Measurements from ENCODE around the gene PBOV1. TPM values are rescaled to one million over a fixed set of nuclear protein-coding genes. Genes with fewer than 3 reads are reported as not detected.

PBOV1 gene
- total RNA-seq, 4 donors from 2014 or later: not detected

GRCh38 chr6:138245751-138246150 is 27.5 kb upstream of the PBOV1 start:
- H3K27ac ChIP-seq: no peak overlapping the region
- no peaks in the 10 kb centered on the region for H3K9me3 ChIP-seq
- intact Hi-C loops (cut with DNase I): no loop called here
- H3K27me3 ChIP-seq: no peaks in the 10 kb centered on the region
- no peaks in the 10 kb centered on the region for H3K36me3 ChIP-seq
- DNase-seq: no peak
- H3K4me1 ChIP-seq: no peaks in the 10 kb centered on the region
- H3K4me3 ChIP-seq (replicated peaks in 1 of 3): no peak overlapping the region
- 85 to 89% methylated on average over 3 of the region's 3 CpGs for WGBS, 2 donors
- TF ChIP-seq, protein P1, sequence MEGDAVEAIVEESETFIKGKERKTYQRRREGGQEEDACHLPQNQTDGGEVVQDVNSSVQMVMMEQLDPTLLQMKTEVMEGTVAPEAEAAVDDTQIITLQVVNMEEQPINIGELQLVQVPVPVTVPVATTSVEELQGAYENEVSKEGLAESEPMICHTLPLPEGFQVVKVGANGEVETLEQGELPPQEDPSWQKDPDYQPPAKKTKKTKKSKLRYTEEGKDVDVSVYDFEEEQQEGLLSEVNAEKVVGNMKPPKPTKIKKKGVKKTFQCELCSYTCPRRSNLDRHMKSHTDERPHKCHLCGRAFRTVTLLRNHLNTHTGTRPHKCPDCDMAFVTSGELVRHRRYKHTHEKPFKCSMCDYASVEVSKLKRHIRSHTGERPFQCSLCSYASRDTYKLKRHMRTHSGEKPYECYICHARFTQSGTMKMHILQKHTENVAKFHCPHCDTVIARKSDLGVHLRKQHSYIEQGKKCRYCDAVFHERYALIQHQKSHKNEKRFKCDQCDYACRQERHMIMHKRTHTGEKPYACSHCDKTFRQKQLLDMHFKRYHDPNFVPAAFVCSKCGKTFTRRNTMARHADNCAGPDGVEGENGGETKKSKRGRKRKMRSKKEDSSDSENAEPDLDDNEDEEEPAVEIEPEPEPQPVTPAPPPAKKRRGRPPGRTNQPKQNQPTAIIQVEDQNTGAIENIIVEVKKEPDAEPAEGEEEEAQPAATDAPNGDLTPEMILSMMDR (IDR thresholded peaks at IDR 0.05): no peak
- no peak for TF ChIP-seq POLR2A (IDR thresholded peaks at IDR 0.05)

- DNase-seq: no peak
- intact Hi-C loops (cut with DNase I): no loop called here
- Histone ChIP-seq H3K27me3 (no peaks in the 10 kb centered on the region), H3K27ac (no peak overlapping the region), H3K36me3 (no peaks in the 10 kb centered on the region), H3K4me3 (replicated peaks in 1 of 3) (no peak overlapping the region), H3K9me3 (no peaks in the 10 kb centered on the region), H3K4me1 (no peaks in the 10 kb centered on the region)
- 95 to 96% methylated on average over 4 of the region's 4 CpGs for WGBS, 2 donors
- TF ChIP-seq, protein P1 (IDR thresholded peaks at IDR 0.05): no peak
- TF ChIP-seq POLR2A (IDR thresholded peaks at IDR 0.05): no peak
Observed at GRCh38 chr6:138242987-138243592, 24.8 kb upstream of the PBOV1 start.

DNA sequence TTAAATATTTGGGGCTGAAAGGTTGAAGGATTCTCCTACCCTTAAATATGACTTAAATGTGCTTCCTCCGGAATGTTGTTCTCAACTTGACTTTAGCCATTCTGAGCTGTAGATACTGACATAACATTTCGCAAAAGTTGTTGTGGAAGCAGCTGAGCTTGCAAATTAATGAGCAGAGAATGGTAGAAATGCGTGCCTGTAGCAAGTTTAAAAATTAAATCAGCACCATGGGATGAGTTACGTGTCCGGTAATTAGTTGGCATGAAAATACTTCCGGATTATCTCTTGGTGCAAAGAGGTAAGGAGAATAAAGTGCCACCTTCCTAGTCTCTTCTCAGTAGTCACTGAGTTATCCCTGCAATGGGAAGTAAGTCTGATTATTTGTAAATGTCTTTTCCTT is 23.6 kb upstream of the PBOV1 start:
- TF ChIP-seq, protein P1 (IDR thresholded peaks at IDR 0.05): no peak
- no peak for TF ChIP-seq POLR2A (IDR thresholded peaks at IDR 0.05)
- Histone ChIP-seq H3K9me3 (no peaks in the 10 kb centered on the region), H3K4me3 (replicated peaks in 1 of 3) (no peak overlapping the region), H3K27ac (no peak overlapping the region), H3K27me3 (no peaks in the 10 kb centered on the region), H3K36me3 (no peaks in the 10 kb centered on the region), H3K4me1 (no peaks in the 10 kb centered on the region)
- DNase-seq: no peak
- WGBS, 2 donors: 93 to 97% methylated on average over 6 of the region's 6 CpGs
- intact Hi-C loops (cut with DNase I): no loop called here

DNA sequence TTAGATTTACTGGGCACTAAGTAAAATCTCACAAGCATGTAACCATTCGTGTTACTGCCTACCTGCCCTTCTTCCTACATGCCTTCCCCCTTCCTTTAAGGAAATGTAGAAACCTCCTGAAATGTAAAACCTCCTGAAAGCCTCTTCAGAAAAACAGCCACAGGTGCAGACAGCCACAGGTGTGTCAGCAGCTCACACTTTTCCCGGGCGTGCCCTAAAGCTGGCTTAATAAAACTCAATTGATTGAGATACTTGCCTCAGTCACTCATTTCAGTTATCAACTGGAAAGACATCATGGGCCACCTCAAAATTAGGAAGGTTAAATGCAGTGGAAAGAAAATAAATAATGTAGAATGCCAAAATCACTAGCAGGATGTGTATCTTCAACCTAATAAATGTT is 23.1 kb upstream of the PBOV1 start:
- TF ChIP-seq, protein P1 (IDR thresholded peaks at IDR 0.05): no peak
- no peak for TF ChIP-seq POLR2A (IDR thresholded peaks at IDR 0.05)
- intact Hi-C loops (cut with DNase I): no loop called here
- DNase-seq: no peak
- Histone ChIP-seq H3K27me3 (no peaks in the 10 kb centered on the region), H3K4me3 (replicated peaks in 1 of 3) (no peak overlapping the region), H3K36me3 (no peaks in the 10 kb centered on the region), H3K9me3 (no peaks in the 10 kb centered on the region), H3K4me1 (no peaks in the 10 kb centered on the region), H3K27ac (no peak overlapping the region)
- 85% methylated on average over 3 of the region's 3 CpGs for WGBS, 2 donors

DNA sequence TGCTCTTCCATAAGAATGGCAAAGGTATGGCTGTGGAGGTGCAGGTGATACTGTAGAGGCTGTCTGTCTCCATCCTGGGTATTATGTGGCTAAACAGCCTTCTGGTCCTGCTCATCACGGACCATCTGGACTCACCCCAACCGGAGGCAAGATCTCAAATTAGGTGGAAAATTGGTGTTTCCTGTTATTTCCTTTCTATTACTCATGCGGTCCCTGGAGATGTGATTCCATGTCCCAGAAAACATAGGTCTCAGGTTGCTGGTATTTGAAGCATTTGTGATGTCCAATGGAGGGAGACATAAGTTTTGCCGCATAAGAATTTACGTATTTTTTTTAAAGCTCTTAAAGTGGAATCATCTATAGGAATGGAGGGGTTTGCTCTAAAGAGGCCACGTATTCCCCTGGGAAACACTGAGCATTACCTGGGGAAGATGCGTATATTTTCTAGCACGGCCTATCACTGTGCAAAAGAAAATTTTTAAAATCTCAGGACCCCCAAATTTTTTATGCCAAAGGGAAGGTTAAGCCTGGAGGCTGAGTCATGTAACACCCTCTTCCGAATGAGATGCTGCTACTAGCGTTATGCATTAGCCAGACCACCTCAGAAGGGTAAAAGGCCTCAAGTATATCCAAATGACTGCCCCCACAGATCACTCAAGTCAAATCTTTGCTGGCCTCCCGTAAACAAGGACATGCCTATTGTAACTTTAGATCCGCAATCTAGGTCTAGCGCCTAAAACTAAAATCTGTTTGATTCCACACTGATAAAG is 22.4 kb upstream of the PBOV1 start:
- H3K4me3 ChIP-seq (replicated peaks in 1 of 3): no peak overlapping the region

More for the DNA sequence above, 22.4 kb upstream of the PBOV1 start:
- no peaks in the 10 kb centered on the region for H3K9me3 ChIP-seq
- H3K4me1 ChIP-seq: no peaks in the 10 kb centered on the region
- no peak overlapping the region for H3K27ac ChIP-seq
- WGBS, 2 donors: 84 to 86% methylated on average over 13 of the region's 13 CpGs
- no peaks in the 10 kb centered on the region for H3K36me3 ChIP-seq
- no peaks in the 10 kb centered on the region for H3K27me3 ChIP-seq
- TF ChIP-seq, protein P1 (IDR thresholded peaks at IDR 0.05): no peak
- no peak for TF ChIP-seq POLR2A (IDR thresholded peaks at IDR 0.05)
- intact Hi-C loops (cut with DNase I): no loop called here
- DNase-seq: no peak

Data from thyroid gland (tissue), 4 donors.